Stimulated activated CD8-positive, alpha-beta memory T cell treated with anti-CD3 and anti-CD28 coated beads, Interleukin-12 subunit alpha, Interleukin-12 subunit beta, amount 100 ng/mL, for 1 hour (primary cell): ENCODE measurements around the gene BGLAP.

Experiments used
- DNase-seq: peaks from one replicate; pipeline ENCODE4 v3.0.0-alpha.2; 2020; ENCODE audit warnings: low read depth

The BGLAP gene

DNA sequence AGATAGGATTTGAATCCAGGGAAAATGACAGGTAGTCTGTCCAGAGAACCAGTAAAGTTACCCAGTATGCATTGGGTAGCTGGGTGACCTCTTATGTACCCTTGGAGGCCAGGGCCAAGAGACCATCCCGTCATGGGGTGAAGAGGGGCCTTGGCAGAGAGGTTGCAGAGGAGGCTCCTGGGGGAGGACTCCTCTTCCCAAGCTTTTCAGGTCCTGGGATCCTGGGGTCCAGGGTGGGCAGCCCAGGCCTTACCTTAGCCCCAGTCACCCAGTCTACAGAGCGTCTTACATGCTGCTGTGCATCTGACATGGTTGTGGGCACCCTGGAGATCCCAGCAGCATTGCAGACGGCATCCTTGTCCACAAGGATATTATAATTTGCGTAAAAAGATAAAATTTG lies 15.2 kb upstream of the BGLAP start:
- DNase-seq: no peak

DNA sequence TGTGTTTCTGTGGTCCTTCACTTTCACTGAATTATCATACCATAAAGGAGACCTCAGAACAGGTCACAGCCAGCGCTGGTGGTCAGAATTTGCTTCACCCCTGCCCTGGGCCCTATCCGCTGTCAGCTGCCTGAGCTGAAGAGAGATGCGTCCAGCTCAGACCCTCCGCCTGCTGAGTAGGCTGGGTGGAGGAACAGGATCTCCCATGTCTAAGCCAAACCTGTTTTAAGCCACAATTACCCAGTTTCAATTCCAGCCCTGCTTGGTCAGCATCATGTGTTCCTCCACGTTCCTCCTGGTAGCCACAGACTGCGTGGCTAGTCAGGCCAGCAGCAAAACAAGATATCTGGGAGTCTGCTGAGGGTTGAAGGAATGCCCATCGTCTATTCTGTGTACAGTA lies 13.5 kb upstream of the BGLAP start:
- no peak for DNase-seq

DNA sequence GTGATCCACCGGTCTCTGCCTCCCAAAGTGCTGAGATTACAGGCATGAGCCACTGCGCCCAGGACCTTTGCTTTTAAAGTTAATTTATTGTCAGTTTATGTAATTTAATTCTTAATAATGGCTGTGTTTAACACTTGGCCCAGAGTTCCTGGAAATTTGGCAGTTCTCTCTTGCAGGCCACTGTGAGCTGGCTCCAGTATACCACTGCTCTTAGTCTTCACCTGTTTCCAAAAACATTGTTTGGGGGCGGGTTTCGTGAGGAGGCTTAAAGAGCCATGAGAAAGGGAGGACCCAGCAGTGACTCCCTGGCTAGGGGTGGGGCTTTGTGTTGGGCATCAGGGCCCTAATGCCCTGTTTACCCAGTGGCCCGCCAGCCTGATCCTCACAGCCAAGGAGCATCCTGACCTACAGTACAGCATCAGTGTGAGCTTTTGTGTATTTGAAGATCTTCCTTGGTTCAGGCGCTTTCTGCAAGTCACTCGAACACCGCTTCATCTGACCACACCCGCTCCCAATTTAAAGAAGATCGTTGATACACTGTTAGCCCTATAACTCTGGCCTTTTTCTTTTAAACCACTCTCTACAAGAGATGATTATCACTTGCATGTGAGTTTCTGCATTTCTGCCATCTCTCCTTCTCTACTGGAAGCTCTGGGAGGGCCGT lies 12.0 kb upstream of the BGLAP start:
- no peak for DNase-seq

DNA sequence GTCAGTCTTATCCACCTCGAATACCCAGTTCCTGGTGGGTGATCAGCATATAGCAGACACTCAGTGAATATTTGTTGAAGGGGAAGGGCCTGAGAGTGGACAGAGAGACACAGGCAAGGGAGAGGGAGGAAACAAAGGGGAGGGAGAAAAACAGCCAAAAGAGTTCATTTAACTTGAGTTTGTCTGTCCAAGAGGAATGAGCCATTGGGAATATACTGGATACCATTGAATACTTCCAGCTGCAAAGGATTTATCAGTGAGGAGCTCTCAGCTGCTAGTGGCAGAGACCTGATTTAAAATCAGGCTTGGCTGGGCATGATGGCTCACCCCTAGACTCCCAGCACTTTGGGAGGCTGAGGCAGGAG lies 11.5 kb upstream of the BGLAP start:
- no peak for DNase-seq

- no peak for DNase-seq
These were observed 9.6 kb upstream of the BGLAP start for GRCh38 chr1:156232201-156232894.

DNA sequence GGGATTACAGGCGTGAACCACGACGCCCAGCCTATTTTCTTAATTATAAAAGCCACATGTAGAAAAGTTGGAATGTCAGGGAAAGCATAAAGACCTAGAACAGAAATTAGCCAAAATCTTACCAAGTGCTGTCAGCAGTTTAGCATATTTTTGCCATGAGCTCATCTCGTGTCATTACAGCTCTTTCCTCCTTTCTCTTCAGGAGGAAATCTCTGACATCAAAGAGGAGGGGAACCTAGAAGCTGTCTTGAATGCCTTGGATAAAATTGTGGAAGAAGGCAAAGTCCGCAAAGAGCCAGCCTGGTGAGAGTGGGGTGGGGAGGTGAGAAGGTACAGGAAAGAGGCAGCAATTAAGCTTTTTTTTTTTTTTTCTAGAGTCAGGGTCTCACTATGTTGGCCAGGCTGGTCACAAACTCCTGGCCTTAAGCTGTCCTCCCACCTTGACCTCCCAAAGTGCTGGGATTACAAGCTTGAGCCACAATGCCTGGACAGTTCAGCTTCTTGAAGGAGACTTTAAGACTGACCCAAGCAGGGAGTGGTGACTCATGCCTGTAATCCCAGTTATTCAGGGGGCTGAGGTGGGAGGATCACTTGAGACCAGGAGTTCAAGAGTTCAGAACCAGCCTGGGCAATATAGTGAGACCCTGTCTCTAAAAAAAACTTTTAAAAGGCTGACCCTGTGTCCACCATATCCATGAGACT lies 8.4 kb upstream of the BGLAP start:
- no peak for DNase-seq

DNA sequence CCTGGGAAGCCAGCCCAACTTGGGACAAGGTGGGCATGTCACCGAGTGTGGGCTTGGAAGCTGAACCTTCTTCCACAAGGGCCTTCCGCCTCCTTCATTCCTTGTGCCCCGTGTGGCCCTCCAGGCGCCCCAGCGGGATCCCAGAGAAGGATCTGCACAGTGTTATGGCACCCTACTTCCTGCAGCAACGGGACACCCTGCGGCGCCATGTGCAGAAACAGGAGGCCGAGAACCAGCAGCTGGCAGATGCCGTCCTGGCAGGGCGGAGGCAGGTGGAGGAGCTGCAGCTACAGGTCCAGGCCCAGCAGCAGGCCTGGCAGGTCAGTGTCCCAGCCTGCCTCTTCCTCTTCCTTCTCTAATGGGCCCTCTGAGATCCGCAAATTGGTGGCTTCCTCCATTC lies 5.8 kb upstream of the BGLAP start:
- DNase-seq: no peak

- no peak for DNase-seq
These were observed 3.7 kb upstream of the BGLAP start for GRCh38 chr1:156238248-156238647.

DNA sequence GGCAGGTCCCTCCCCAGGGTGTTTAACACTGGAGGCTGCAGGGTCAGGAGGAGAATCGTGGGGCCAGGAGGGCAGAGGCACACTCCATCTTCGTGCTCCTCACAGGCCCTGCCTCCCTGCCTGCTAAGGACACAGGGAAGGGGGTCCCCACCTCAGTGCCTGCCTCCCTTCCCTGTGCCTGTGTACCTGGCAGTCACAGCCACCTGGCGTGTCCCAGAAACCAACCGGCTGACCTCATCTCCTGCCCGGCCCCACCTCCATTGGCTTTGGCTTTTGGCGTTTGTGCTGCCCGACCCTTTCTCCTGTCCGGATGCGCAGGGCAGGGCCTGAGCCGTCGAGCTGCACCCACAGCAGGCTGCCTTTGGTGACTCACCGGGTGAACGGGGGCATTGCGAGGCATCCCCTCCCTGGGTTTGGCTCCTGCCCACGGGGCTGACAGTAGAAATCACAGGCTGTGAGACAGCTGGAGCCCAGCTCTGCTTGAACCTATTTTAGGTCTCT lies 623 bp upstream of the BGLAP start:
- DNase-seq: no peak

- no peak for DNase-seq
These were observed 754 bp downstream of the BGLAP start for GRCh38 chr1:156242738-156243137.

- DNase-seq: no peak
These were observed 2.1 kb downstream of the BGLAP start for GRCh38 chr1:156244126-156244525.

DNA sequence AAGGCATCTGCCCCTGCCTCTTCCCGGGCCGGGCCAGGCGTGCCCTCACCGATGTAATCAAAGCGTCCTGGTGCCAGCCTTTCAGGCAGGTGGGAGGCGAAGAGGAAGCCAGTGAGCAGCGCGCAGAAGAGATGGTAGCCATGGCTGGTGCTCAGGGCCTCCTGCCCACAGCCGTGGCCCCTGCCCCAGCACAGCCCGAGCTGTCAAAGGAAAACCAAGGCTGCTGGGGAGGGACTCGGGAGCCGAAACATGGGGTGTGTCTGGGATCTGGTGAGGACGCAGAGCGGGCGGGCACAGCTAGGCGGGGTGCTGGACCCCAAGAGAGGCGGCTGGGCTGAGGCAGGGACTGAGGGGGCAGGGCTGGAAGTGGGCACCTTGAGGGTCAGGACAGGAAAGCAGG lies 2.7 kb downstream of the BGLAP start:
- no peak for DNase-seq

GRCh38 chr1:156245451-156246232 lies 3.7 kb downstream of the BGLAP start:
- DNase-seq: no peak

GRCh38 chr1:156246241-156246780 lies 4.3 kb downstream of the BGLAP start:
- DNase-seq: no peak

DNA sequence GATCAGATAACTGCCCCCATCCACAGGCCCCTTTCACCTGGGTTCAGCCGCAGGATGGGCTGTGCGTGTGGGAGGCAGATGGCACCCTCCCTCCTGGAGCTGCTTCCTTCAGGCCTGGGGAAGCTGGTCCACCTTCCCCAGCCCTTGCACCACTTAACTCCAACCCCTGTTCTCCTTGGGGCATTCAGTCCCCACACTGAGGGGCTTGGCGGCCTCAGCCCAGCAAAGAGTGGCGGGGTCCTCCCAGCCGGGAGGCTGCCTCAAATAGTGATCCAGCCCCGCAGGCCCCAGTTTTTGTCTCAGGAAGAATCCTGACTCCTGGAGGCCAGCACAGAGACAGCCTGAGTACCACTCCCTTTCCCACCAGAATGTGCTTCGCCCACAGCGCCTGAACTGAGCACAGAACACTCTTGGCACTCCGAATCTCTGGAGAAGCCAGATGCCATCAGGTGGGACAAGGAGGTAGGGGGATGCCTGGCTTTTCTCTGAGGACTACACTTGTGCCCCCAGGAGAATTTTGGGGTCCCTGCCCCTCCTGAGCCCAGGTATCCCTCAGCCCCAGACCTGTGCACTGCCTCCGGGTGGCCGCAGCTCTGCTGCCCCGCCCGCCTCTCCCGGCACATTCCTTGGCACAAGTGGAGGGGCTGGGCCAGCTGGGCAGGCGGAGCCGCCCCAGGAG lies 4.9 kb downstream of the BGLAP start:
- no peak for DNase-seq

DNA sequence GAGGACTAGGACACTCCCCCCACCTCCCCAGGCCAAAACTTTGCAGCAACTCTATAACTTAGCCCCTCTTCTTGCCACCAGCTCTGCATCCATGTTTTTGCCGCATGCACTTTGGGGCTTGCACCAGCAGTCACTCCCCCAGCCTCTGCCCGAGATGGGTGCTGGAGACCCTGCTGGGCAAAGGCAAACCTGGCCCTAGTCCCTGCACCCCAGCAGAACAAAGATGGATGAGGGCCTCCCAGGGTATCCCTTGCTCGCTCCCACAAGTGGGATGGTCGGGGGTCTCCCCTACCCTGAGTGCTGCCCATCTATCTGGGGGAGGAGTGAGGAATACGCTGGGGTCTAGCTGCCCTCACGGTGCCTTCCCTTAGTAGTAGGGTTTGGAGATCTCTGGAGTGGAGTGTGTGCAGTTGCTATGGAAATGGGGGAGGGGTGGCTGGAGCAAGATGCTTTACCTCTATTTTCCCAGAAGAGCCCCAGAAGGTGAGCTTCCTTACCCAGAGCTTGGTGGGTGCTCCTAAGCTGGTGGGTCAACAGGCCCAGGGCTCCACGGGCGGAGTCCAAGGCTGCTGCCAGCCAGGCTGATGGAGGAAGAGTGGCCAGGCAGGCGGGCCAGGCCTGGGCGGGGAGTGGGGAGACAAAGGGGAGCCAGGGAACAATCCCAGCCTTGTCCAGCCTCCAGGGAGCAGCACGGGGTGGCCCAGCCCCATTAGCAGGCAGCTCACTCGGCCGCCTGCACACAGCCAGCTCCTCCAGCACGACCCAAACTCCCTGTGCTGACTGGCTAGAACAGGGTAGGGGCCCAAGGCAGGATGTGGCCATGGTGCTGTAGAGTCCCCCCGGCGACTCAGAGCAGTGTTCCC lies 5.7 kb downstream of the BGLAP start, which contains the start of gene PAQR6:
Gene PAQR6 (minus strand): TSS at position 597 of the 863 bp plus-strand sequence. CDS start 1,325 bp downstream, outside the sequence.
- no peak for DNase-seq

GRCh38 chr1:156248323-156248683 lies 6.3 kb downstream of the BGLAP start:
- DNase-seq: no peak

DNA sequence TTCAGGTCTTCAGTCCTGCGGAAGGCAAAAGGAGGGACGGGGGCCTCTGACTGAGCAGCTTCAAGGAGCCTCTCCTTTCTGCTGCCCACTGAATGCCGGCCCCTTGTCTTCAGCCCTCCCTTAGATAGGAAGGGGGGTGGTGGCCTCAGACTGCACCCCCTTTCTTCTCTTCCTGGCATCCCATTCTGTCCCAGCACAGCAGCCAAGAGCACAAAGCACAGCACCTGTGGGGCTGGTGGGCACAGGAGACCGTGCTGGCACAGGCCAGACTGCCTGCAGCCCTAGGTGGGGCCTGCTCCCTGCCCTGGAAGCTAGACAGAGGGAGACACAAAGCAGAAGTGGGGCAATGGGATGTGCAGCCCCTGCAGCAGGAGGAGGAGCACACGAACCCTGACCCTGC lies 7.6 kb downstream of the BGLAP start:
- DNase-seq: no peak

DNA sequence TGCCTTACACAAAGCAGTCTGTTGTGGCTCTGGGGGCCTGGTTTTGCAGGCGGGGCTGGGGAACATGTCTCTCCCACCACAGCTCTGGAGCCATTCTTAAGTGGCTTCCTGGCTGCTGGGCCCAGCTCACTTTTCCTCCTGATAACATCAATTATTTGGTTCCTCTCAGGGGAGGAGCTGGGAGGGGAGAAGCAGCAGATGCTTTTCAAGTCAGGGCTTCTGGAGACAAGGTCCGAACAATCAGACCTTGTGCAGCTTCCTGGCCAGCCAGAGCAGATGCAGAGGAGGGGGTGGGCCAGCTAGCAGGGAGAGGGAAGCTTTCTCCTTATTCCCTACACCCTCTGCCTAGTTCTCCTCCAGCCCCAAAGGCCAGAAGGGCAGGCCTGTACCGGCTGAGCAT lies 9.5 kb downstream of the BGLAP start:
- DNase-seq: no peak

DNA sequence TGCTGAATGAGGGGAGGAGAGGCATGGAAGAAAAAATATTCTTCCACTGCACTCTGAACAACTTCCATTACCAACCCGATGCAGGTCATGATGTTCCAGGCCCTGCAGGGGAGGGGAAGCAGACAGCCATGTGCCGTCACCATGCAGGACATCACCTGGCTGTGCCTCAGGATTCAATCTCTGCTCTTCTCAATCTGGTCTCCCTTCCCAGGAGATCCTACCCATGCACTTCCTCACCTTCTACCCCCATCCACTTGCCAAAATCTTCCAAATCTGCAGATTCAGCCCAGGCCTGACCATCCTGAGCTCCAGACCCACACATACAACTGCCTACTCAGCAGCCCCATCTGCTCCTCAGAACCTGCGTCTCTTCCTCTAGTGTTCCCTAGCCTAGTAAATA lies 11.7 kb downstream of the BGLAP start:
- DNase-seq: no peak

DNA sequence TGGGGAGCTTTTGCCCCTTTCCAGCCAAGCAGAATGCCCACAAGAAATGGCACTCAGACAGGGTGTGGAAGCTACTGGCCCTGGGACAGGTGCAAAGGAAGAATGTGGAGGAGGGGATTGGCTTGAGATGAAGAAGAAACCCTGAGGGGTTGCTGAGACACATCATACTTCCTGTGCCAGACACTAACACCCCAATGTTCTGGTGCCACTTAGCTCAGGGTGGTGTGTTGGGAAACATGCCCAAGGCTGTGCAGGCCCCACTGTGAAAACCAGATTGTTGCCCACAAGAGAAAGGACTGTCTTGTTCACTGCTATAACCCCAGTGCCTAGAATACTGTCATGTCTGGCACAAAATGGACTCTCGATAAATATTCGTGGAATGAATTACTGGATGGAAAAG lies 15.7 kb downstream of the BGLAP start:
- DNase-seq: no peak
